ENCODE measurements around the gene R3HDML. TPM values are rescaled to one million over a fixed set of nuclear protein-coding genes. Genes with fewer than 3 reads are reported as not detected.

Gene R3HDML
- total and polyA plus RNA-seq, 2 of the 13 experiments (the other 11 are each of a cell fraction or from before 2014, with no cell fraction given): not detected

- TF ChIP-seq MLXIP (CRISPR knock-in tag; IDR thresholded peaks at IDR 0.05; ENCODE audit: borderline replicate concordance) (no peak), ZNF292 (CRISPR knock-in tag; IDR thresholded peaks at IDR 0.05; ENCODE audit: borderline replicate concordance, low read depth) (peak; percentile 61; the same call in 1 of the 2 replicates), SIN3A (IDR thresholded peaks at IDR 0.05; ENCODE audit: borderline replicate concordance, low read depth, low read length) (peak; percentile 21; the same call in 1 of the 2 replicates), ZNF766 (CRISPR knock-in tag; IDR thresholded peaks at IDR 0.05; ENCODE audit: borderline replicate concordance) (0 out of 2 replicates have a peak, but pooled peaks have one; percentile 61), ZC3H4 (CRISPR knock-in tag; IDR thresholded peaks at IDR 0.05; ENCODE audit: borderline replicate concordance) (no peak), ARNT (IDR thresholded peaks at IDR 0.05) (no peak), ZNF513 (CRISPR knock-in tag; conservative IDR thresholded peaks at IDR 0.05) (0 out of 2 replicates have a peak, but pooled peaks have one; percentile 53), STAG1 (CRISPR knock-in tag; IDR thresholded peaks at IDR 0.05) (no peak; the same call in 1 of the 2 replicates), REL (CRISPR knock-in tag; conservative IDR thresholded peaks at IDR 0.05) (0 out of 2 replicates have a peak, but pooled peaks have one; percentile 57), ZNF296 (CRISPR knock-in tag; conservative IDR thresholded peaks at IDR 0.05) (no peak), ZNF510 (CRISPR knock-in tag; IDR thresholded peaks at IDR 0.05; ENCODE audit: low read depth) (no peak), ASH2L (IDR thresholded peaks at IDR 0.05; ENCODE audit: insufficient read length, low read depth, low read length) (peak; percentile 11), GZF1 (CRISPR knock-in tag; IDR thresholded peaks at IDR 0.05) (no peak), ZBTB4 (CRISPR knock-in tag; IDR thresholded peaks at IDR 0.05; ENCODE audit: borderline replicate concordance) (peak; percentile 77; the same call in 1 of the 2 replicates), ZNF552 (CRISPR knock-in tag; IDR thresholded peaks at IDR 0.05; ENCODE audit: borderline replicate concordance) (no peak), HNRNPH1 (optimal IDR thresholded peaks at IDR 0.05; ENCODE audit: low read depth, low read length) (no peak), TSC22D2 (CRISPR knock-in tag; IDR thresholded peaks at IDR 0.05; ENCODE audit: borderline replicate concordance) (no peak), RBFOX2 (IDR thresholded peaks at IDR 0.05; ENCODE audit: low read depth, low read length) (peak; percentile 74), ZNF30 (CRISPR knock-in tag; IDR thresholded peaks at IDR 0.05) (no peak), E2F1 (CRISPR knock-in tag; IDR thresholded peaks at IDR 0.05) (no peak)
Measured at GRCh38 chr20:44392776-44393607, 56.1 kb downstream of the R3HDML start (continued).

Data from HepG2 (cell line).